NCI-H524 (cell line): ENCODE measurements around the gene EIF4G1.
"Not testable (repeated sequence)": the region's sequence is repeated elsewhere in the genome, so short reads cannot be mapped to it uniquely, and the experiment has no call there.

Experiments
- DNase-seq, 2 experiments: peaks; one replicate each; lab custom pipeline; 2025; lab: John Stamatoyannopoulos, UW

Gene EIF4G1

GRCh38 chr3:184314363-184314699 is at the start of gene EIF4G1:
TSS of gene EIF4G1 (plus strand) at chr3:184314606. CDS start at chr3:184315797, 1,191 bp downstream.
- DNase-seq = peak; percentile 93 to 96

GRCh38 chr3:184267249-184267648 is 47.2 kb upstream of the EIF4G1 start:
- DNase-seq = not testable (repeated sequence)

GRCh38 chr3:184272269-184272668 is 42.1 kb upstream of the EIF4G1 start:
- DNase-seq = no peak

- no peak for DNase-seq
Measured at GRCh38 chr3:184275381-184275701, 39.1 kb upstream of the EIF4G1 start.

GRCh38 chr3:184275961-184276910 is 38.2 kb upstream of the EIF4G1 start, which contains the start of gene ECE2:
TSS of gene ECE2 (plus strand) at chr3:184276022. CDS start at chr3:184276154, 132 bp downstream.
- no peak for DNase-seq

GRCh38 chr3:184277366-184277765 is 37.0 kb upstream of the EIF4G1 start:
- DNase-seq = no peak

GRCh38 chr3:184282941-184283340 is 31.5 kb upstream of the EIF4G1 start:
- DNase-seq = no peak

- DNase-seq = no peak
Measured at GRCh38 chr3:184283681-184284080, 30.7 kb upstream of the EIF4G1 start.

- DNase-seq = peak; percentile 95 to 96
Measured at GRCh38 chr3:184284696-184285095, 29.7 kb upstream of the EIF4G1 start.

GRCh38 chr3:184289426-184289938 is 24.9 kb upstream of the EIF4G1 start:
- peak; percentile 80 to 82 for DNase-seq

- DNase-seq = no peak
Measured at GRCh38 chr3:184290331-184290730, 24.1 kb upstream of the EIF4G1 start.

- no peak for DNase-seq
Measured at GRCh38 chr3:184291044-184291737, 23.2 kb upstream of the EIF4G1 start.

- DNase-seq = no peak
Measured at GRCh38 chr3:184291738-184292445, 22.5 kb upstream of the EIF4G1 start.

GRCh38 chr3:184295771-184296170 is 18.6 kb upstream of the EIF4G1 start:
- DNase-seq = no peak

- no peak for DNase-seq
Measured at GRCh38 chr3:184296616-184297015, 17.8 kb upstream of the EIF4G1 start.

GRCh38 chr3:184298759-184299487 is 15.5 kb upstream of the EIF4G1 start, which contains the start of gene PSMD2:
TSS of gene PSMD2 (plus strand) at chr3:184299241. CDS start at chr3:184299267, 26 bp downstream.
- peak; percentile 98 for DNase-seq

GRCh38 chr3:184299488-184300377 is 14.7 kb upstream of the EIF4G1 start:
- DNase-seq = no peak

GRCh38 chr3:184300378-184300720 is 14.1 kb upstream of the EIF4G1 start:
- no peak for DNase-seq

GRCh38 chr3:184305577-184305976 is 8.8 kb upstream of the EIF4G1 start:
- peak in 1 of 2 experiments; percentile 29 for DNase-seq

- no peak for DNase-seq
Measured at GRCh38 chr3:184306341-184306972, 7.9 kb upstream of the EIF4G1 start.
